ENCODE measurements around the gene KCNAB1. TPM values are rescaled to one million over a fixed set of nuclear protein-coding genes. Genes with fewer than 3 reads are reported as not detected.

KCNAB1 gene
- total and polyA plus RNA-seq, 2 of the 8 experiments (the other 6 are each of a cell fraction or from before 2014, with no cell fraction given) = 0.51 to 2.3 TPM

DNA sequence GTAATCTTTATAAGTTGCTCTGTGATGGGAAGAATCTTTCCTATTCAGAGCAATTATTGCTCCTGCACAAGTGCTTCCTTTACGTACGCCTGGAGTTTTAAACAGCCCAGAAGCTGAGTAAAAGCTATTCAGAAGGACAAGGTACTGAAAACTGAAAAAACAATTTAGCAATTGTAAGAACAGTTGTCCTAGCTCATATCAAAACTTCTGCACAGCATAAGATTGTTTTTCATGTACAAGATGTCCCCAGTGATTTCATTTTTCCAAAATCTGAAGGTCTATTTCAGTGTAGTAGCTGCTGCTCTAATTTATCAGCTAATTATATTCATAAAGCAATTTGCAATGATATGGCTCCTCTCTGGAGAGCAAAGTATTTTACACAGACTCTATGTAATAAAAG lies 23.7 kb downstream of the KCNAB1 start (continued):
- no peak for TF ChIP-seq YY1 (IDR thresholded peaks at IDR 0.05; ENCODE audit: low read depth, low read length)

Data from H1 (cell line).